Measurements from ENCODE around the gene CAVIN2.

CAVIN2 gene

DNA sequence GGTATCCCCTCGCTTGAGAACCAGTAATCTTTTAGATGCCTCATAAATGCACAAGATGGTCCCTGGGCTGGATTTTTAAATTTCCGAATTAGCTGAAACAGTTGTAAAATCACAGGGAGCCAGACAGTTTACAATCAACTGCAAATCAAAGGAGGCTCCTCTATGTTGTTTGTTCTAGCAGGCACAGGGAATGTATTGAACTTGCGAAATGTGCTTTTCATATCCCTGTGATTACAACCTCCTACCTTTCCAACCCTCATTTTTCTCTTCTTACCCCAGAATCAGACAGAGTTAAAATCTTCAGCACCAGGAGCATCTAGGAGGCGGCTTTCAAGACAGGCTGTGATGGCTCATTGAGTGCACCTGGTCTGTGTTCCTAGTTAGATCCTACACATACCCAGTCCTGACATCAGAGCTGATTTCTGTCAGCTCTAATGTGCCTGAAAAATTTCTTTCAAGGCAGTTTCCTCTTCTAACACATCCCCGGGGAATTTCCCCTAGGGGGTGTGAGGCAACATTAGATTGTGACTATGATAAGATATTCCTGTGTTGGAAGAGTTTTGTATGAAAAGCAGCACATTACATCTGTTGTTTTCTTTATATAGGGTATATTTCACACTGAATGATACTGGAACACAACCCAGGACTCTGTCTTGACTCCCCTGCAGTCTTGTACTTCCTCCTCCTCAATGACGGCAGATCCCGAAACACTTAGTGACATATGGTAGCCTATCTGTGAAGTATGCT, 17.9 kb upstream of the CAVIN2 start:
- no peak for DNase-seq (ENCODE audit: low read depth)

DNA sequence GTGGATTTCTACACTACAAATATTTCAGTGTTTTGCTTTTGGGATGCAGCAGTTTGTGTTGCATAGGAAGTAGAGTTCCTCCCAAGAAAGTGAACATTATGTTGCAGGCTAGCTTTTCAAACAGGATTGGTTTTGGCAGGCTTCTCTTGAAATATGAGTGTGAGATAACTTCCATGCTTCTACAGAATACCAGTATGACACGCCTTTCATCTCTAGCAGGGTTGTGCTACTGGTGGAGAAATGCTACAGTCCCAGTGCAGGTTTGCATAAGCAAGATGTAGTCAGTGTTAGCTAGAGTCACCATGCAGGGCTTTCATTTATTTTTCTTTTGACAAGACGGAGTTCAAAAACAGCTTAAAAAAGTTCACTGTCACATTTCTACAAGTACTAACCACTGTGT, 17.1 kb upstream of the CAVIN2 start:
- no peak for DNase-seq (ENCODE audit: low read depth)

DNA sequence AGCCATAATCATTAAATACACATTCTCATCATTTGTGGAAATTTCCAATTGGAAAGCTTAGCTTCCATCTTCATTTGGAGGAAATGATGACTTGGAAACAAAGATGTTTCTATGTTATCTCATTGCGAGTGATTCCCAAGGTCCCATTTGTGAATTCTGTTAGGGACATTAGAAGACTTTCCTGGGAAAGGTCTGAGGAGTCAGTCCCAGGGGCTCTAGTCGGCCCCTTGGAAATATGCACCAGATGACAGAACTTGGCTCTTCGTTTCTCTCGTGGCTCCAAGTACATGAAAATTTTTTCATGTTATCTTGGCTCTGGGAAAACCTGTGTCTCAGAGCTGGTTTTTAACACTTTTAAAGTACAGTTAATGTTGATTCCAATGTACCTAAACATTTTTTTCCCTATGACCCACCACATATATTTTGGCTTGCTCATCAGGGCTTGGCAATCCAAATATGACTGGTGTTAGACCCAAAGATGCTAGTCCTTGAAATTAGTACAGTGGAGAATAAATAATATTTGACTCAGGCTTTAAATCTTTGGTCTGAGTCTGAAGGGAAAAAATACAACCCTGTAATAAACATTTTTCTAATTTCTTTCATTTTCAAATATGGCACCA, 15.4 kb upstream of the CAVIN2 start:
- DNase-seq (ENCODE audit: low read depth): no peak

DNA sequence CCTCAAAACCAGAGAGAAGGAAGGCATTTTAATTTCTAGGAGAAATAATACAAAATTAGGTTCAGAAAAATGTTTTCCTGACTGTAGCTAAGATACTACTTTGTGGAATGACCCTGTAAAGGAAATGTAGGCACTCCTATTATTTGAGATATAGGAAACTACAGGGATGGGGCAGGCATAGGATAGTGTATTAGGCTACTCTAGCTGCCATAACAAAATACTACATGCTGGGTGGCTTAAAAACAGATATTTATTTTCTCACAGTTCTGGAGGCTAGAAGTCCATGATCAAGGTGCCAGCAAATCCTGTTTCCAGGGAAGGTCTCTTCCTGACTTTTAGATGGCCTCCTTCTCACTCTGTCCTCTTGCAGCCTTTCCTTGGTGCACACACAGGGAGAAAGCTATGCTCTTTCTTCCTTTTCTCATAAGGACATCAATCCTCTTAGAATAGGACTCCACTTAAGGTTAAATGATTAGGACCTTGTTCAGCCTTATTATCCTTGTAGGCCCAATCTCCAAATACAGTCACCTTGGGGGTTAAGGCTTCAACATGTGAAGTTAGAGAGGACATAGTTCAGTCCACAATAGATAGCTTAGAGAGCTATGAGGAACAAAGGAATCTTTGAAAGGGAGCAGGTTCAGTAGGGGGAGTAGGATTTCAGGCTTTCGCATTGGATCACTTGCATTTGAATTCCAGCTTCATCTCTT, 14.0 kb upstream of the CAVIN2 start:
- no peak for DNase-seq (ENCODE audit: low read depth)

DNA sequence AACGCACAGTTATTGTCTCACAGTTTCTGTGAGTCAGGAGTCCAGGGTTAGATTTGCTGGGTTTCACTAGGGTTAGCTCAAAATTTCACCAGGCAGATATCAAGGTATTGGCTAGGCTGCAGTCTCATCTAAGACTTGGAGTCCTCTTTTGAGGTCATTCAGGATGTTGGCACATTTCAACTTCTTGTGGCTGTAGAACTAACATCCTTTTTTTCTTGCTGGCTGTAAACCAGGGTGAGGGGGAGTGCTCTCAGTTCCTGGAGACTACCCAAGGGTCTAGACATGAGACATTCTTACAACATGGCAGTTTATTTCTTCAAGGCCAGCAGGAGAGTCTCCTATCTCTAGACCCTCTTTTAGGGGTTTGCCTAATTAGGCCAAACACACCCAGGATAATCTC, 12.8 kb upstream of the CAVIN2 start:
- DNase-seq (ENCODE audit: low read depth): no peak

DNA sequence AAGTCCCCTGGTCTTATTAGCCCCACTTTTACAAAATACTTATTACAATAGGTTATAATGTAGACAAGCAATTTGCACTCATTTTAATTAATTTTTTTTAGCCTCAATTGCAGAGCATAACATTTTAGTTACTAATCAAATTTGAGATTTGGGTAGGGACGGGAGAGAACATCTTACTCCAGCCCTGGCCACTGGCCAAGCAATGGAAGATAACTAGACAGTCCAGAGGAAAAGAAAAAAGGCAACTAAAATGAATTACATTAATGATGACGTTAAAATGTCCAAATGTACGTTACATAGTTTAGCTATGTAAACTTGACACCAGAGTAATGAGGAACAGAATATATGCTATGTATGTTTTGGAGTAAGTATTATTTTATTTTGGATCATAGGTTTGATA, 11.0 kb upstream of the CAVIN2 start:
- no peak for DNase-seq (ENCODE audit: low read depth)

DNA sequence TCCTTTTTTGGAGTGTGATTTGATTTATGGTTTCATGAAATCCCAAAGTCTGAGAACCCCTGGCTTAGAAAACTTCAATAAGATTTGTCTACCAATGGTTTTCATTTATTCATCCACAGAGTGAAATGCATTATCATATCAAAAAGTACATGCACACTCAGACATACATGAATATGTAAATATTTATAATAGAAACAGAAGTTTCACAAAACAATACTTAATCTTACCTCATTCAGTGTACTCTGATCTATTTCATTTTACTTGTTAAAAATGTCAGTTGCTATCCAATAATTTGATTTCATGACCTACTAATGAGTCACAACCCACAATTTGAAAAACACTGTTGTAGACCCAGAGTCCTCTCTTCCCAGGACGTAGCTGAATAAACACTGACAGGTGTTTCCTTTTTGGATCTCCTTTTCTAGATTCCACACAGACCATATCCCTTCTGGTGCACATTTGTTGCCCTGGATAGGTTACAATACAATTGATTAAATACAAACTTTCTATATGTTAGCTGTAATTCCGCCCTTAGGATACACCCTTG, 10.4 kb upstream of the CAVIN2 start:
- no peak for DNase-seq (ENCODE audit: low read depth)

DNA sequence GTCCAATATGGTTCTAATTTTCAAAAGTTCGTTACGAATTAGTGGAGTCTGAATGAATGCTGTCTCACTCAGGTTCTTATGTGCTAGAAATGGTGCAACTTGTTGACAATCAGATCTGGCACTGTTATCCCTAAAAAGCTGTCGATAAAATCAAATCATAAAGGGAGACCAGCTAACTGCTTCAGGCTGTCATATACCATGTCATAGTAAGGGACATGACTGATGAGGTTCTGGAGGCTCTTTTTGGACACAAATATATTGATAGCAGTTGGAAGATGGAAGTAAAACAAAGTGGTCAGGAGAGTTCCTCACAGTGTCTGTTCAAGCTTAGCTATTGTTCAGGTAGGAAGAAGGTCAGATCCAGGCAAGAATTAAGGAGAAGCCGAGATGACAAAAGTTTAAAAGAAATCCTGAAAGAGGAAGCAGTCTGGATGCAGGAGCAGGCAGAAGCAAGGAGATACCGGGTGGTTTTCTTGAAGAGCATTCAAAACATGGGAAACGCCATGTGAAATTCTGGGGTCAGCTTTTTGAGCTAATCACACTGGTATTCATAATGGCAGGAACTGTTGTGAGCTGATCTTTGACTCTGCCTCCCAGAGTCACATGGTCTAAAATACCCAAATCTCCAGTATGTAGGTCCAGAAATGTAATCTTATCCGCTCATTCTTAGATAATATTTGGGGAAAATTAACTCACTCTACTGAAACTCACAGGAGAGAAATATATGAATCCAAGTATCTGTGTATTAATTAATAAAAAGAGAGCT, 9.4 kb upstream of the CAVIN2 start:
- no peak for DNase-seq (ENCODE audit: low read depth)

DNA sequence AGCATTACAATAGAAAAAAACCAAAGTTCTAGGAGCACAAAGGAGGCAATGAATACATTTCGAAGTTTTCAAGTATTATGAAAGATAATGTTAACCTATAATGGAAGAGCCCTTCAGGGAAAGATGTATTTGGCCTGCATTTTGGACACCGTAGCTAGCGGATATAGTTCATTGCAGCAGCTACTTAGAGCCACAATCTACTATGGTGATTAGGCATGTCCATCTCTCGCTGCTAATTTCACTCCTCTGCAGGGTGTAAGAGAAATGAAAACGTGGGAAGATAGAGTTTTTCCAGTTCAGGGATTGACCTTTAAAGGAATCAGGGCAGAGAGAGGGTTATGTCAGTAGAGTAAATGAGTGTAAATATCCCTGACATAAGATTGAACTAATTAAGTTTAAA, 8.5 kb upstream of the CAVIN2 start:
- no peak for DNase-seq (ENCODE audit: low read depth)

DNA sequence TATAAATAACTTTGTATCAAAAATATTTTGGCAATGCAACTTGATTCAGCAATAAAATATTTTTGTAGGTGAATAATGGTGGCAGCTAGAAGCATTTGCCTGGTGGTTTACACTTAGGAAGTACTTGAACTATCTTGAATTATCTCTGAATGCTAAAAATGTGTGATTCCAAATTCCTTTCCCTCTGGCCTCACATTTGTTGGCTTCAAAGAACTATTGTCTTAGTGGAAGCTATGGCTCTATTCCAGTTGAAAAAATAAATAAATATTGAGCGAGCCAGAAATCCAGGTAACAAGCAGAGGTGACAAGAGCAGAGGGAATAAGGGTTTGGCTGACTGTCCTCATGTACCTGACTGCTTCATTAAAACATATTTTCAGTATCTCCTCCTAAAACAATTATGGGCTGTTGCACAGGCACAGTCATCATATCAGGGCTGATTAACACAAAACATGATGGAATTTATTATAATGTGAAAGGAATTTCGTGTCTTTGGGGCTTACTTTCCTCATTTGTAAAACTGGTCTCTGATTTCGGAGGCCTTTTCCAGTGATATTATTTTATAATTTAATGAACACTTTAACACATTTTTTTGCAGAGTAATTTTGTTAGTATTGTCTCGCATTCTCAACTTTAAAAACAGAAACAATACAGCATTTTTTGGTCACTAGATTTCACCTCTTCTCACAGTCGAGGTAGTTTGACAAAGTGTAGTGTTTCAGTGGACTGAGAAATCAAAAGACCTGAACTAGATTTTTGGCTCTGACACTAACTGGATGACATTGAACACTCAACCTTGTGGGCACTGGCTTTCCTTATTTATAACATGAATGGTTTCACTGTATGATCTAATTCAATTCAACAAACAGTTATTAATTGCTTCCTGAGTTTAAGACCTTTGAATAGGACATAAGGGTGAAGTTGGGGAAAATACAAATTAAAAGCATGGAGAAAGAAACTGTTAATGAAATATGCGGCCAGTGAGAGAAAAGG, 7.8 kb upstream of the CAVIN2 start:
- no peak for DNase-seq (ENCODE audit: low read depth)

DNA sequence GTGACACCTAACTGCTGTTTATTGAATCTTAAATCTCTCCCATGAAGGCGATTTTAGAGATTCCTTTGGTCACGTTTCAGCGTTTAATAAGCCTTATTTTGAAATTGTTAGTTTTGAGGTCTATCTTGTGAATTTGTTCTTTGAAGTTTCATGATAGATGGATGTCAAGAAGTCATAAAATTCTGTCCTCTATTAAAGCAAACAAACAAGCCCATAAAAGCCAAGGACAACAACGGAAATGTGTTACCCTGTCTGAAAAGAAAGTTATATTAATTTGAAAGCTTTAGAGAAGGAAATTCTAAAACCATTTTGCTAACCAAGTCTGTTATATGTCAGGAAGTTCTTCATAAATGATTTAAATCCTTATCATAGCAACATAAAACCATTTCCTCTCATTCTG, 7.0 kb upstream of the CAVIN2 start:
- no peak for DNase-seq (ENCODE audit: low read depth)

DNA sequence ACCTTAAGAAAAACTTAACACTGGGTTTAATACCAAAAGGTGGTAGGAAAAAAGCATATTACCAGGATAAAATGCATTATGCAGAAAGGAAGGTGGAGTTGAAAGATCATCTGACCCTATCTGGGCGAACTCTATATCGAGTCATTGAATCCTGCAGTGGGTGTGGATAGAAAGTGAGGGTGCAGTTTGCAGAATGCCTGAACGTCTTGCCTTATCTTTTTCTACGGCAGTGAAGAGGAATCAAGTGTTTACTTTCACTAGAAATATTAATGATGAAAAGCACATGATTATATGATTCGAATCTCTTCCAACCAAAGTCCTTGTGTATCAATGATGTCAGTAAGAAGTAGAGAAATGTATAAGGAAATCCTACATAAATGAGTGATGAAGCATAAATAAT, 4.3 kb upstream of the CAVIN2 start:
- no peak for DNase-seq (ENCODE audit: low read depth)

DNA sequence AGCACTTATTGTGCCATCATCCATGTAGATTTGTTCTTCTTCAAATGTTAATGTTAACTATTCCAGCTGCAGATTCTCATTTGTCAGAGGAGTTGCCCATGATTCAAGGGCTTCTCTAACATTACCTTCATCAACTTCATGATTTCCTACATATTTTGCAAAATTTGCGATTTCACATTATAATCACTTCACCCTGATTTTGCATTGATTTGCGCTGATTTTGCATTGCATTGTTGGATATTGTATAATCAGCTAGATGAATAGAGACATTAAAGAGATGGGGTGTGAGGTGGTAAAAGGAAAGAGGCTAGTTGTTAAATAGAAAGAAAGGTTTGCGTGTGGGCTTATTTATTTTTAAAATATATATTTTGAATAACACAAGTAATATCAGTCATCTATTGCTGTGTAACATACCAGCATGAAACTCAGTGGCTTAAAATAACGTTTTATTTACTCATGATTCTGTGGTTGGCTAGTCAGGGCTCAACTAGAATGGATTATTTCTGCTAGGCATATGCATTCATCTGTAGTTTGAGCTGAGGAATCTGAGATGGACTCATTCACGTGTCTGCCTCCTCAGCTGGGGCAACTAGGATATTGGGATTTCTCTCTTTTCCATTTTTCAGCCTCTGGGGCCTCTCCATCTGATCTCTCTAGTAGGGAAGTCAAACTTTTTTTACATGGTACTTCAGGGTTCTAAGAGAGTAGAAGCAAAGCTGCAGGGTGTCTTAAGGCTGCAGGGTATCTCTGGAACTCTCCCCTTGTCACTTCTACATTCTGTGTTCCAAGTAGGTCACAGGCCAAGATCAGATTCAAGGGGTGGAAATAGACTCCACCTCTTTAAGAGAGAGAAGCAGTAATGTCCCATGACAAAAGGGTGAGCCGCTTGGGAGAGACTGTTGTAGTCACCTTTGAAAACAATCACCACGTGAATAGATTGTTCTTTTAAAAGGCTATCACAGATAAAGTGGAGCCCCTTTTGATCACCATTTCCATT, 2.2 kb upstream of the CAVIN2 start:
- no peak for DNase-seq (ENCODE audit: low read depth)

DNA sequence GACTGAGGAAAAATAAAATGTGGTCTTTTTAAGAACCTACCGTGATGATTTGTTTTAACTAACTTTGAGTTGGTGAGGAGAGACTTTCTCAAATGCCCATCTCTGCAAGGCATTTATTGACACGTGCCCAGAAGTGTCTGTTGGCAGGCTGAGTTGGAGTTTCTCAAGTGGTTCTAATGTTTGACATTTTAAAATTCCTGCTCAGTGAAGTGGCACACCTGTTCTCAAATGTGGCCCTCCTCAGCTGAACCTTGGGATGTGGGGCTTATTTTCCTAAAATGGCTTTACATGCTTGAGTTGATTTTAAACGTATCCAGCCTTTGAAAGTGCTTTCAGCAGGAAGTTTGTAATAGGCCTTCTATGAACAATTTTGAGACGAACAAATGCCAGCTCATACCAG, 876 bp upstream of the CAVIN2 start:
- DNase-seq (ENCODE audit: low read depth): no peak

DNA sequence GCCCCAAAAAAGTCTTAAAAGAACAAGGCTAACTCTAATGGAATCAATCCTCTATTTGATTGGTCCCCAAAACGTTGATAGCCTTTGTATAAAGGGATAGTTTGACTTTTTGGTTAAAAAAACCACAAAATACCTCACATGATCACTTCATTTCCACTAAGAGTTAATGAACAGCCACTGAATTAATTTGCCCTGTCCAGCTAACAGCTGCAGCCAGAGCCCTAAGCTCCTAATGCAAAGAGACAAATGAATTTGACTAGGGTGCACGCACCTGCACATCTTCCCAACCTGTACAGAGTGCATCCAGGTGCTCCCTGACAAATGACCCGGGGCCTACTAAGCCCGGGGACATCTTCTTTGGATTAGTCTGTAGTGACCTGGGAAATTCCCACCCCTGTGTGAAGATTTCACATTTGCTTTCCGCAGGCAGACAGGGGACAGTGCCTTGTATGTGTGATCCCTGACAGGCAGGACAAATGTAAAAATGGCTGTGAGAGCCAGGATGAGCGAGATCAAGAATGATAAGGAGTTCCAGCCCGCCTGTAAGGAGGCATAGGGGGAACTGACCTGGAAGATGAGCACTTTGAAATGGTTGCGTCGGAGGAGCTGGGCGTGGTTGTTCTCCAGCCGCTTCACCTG, 893 bp downstream of the CAVIN2 start:
- DNase-seq (ENCODE audit: low read depth): no peak

DNA sequence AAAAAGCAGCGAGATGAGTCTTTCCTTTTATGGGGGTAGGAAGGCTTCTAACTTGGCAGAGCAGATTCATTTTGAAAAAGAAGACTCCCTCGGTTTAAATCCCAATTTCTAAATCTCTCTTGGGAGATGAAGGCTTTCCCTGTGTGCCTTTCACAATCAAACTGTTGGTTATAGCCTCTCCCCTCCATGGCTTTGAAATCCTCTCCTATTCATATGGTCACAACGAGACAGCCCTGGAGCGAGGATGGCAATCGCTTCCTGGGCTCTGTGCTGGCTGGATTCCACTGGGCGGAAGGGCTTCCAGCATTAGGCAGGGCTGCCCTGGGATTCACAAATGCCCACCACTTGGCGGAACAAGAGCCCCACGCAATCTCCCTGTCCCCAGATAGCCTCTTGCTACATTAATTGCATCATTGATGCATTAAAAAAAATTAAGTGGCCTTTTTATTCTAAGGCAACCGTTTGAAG, 1.6 kb downstream of the CAVIN2 start:
- DNase-seq (ENCODE audit: low read depth): no peak

DNA sequence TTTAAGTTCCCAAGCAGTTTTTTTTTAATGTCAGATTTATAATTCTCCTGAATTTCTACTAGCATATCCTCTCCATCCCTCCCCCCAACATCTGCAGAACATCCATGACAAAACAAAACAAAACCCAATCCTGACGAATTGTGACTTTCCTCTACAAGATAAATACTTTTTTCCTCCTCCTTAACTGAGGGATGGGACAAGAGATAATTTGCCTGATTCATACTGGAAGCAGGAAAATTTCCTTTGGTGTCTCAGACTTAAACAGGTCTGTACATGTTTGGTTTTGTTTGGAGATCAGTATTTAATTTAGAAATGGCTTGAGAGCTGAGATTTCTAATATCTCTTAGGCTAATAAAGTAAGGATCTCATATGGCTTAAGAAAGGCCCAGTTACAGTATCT, 2.2 kb downstream of the CAVIN2 start:
- no peak for DNase-seq (ENCODE audit: low read depth)

DNA sequence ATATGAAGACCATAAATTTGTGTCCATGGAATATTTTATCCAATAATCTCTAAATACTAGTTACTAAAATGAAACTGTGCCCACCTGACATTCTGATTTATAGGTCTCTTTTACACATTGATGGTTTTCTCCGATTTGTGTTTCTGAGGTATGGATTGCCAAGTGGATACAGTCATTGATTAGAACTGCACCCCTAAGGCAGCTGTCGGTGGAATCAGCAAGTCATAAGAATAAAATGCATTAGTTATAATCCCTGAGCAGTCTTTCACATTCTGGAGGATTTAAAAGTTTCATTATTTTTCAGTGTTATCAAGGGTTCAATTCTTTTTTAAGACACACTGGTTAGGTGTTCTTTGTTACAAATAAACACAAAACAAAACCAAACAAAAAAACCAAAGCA, 6.0 kb downstream of the CAVIN2 start:
- DNase-seq (ENCODE audit: low read depth): no peak
